HG03045 (cell line): Measurements from ENCODE around the gene CD19.
"Not testable (repeated sequence)": the region's sequence is repeated elsewhere in the genome, so short reads cannot be mapped to it uniquely, and the experiment has no call there.

Experiments
- ATAC-seq: cut with Tn5 transposase; IDR thresholded peaks from one replicate; pipeline ENCODE4 v1.9.1; 2021; ENCODE audit warnings: mild to moderate bottlenecking, moderate library complexity; ENCODE audit not compliant: unreplicated experiment

Gene CD19

DNA sequence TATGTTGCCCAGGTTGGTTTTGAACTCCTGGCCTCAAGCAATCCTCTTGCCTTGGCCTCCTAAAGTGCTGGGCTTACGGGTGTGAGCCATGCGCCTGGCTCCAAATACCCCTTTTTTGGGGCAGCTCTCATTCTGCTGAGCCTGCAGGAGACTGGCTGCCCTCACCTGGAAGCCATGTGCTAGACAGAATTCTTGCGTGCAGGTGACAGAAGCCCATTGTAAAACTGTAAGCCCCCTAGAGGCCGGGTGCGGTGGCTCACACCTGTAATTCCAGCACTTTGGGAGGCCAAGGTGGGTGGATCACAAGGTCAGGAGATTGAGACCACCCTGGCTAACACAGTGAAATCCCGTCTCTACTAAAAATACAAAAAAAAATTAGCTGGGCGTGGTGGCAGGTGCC, 48.6 kb downstream of the CD19 start:
- ATAC-seq, result not testable (repeated sequence)

- ATAC-seq, result no peak
Observed at GRCh38 chr16:28980929-28981328, 49.2 kb downstream of the CD19 start.

DNA sequence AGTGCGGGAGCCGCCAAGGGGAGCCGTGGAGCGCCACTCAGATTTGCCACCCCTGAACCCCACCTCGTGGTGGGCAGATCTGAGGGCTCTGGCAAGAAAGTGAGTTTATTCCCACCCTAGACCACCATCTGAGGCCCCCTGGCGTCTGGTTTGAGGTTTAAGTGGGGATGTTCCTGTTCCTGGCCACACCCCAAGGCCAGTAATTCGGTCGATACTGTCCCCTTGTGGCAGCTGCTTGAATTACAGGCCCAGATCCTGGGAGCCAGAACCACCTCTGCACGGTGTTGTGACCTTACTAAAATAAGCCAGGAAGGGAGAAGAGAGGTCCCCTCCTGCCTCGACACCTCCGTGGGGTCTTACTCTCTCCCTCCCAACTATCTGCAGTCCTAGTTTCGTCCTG, 49.7 kb downstream of the CD19 start:
- ATAC-seq, result no peak

DNA sequence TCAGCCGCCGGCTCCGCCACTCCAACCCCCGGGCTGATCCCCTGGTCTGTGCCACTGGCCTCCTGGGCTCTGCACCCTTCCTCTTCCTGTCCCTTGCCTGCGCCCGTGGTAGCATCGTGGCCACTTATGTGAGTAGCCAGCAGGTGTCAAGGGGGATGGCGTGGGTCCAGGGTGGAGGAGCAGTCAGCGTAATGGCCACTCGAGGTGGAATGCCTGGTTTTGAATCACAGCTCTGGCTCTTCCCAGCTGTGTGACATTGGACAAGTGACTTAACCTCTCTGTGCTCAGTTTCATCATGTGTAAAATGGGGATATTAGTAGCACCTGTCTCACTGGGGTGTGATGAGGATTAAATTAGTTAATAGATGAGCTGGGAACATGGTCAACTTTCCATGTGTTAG, 50.6 kb downstream of the CD19 start:
- no peak for ATAC-seq

DNA sequence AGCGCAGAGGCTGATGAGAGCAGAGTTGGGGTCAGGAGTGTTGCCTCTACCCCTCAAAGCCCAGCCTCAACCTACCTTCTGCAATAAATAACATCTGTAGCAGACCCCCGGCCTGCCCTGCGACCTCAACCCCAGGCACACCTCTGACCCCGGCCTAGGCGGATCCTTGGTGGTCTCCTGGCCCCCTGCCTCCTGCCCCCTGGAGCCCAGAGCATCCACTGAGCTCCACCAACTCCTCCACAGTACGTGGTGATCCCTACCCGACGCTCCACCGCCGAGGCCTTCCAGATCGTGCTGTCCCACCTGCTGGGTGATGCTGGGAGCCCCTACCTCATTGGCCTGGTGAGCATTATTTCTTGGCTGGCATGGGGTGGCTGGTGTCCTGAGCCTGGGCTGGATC, 51.2 kb downstream of the CD19 start:
- ATAC-seq, result no peak

- ATAC-seq, result no peak
Observed at GRCh38 chr16:28983644-28984043, 51.9 kb downstream of the CD19 start.

- ATAC-seq, result no peak
Observed at GRCh38 chr16:28984091-28984490, 52.3 kb downstream of the CD19 start.

GRCh38 chr16:28984619-28985135, 52.9 kb downstream of the CD19 start, which contains the start of gene LAT:
Gene LAT (plus strand): TSS chr16:28985052. CDS start chr16:28985418, 366 bp downstream.
- no peak for ATAC-seq

DNA sequence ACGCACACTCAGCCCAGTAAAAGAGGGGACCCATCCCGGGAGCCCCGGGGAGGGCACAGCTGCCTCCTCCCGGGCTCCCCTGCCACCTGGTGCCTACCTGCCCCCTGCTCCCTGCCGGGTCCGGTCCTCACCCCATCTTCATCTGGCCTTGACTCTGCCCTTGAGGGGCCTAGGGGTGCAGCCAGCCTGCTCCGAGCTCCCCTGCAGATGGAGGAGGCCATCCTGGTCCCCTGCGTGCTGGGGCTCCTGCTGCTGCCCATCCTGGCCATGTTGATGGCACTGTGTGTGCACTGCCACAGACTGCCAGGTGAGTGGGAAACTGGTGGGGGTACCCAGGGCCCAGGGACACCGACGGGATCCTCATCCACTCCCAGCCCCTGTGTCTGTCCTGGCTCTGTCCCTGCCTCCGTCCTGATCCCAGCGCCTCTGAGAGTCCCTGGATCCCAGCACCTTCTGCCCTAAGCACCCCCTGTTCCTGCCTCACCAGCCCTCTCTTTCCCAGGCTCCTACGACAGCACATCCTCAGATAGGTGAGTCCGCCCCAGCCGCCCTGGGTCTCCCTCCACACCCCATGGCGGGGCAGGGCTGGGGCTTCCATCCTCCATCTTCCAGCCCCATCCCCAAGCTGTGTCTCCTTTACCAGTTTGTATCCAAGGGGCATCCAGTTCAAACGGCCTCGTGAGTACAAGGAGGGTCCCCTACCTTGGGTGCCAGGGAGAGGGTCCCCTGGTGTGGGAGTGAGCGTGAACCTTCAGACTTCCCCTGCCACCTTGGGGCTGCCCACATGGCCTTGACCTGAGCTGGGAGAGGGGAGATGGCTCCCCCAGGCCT, 53.7 kb downstream of the CD19 start:
- ATAC-seq, result no peak

DNA sequence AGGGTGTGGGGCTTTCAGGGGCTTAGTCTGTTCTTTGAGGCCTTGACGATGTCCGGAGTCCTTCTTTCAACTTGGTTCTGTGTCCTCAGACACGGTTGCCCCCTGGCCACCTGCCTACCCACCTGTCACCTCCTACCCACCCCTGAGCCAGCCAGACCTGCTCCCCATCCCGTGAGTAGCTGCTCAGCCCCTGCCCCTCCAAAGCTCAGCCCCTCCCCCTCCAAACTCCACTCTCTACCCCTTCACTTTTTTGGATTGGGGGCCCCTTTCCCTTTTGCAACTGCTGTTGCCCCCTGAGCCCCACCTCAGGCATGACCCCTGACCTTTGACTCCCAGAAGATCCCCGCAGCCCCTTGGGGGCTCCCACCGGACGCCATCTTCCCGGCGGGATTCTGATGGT, 54.3 kb downstream of the CD19 start:
- ATAC-seq, result no peak

- no peak for ATAC-seq
Observed at GRCh38 chr16:28986492-28986891, 54.7 kb downstream of the CD19 start.

DNA sequence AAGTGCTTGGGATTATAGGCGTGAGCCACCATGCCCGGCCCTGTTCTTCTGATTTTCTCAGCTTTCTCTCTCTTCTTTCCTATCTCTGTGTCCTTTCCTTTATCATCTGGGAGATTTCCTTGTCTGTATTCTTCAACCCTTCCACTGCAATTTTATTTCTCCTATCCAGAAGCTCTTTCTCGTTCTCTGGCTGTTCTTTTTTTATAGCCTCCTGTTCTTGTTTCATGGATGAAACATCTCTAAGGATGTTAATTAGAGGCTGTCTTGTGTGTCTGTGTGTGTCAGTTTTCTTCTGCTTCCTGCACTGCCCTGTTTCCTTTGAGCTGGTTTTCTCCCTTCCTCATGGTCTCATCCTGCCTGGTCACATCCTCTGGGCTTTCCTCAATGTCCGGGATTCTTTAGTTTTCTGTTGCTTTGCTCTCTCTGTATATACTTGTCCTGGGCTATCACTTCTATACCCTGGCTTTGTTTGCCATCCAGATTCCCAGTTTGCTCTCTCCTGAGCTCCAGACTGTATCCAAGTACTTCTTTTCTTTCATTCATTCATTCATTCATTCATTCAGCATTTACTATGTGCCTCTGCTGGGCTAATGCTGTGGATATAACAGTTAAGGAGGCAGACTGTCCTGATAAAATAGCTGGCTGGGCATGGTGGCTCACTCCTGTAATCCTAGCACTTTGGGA, 55.5 kb downstream of the CD19 start:
- ATAC-seq, result no peak
